GM12878 (cell line): ENCODE results near the gene DCDC2C. TPM values are rescaled to one million over a fixed set of nuclear protein-coding genes. Genes with fewer than 3 reads are reported as not detected.

Experiments
- ATAC-seq: fragments of 200-7000 bp; cut with Tn5 transposase; 3 replicates; pipeline ENCODE4 v1.9.1; 2020; ENCODE audit warnings: mild to moderate bottlenecking, moderate library complexity
- BruUV-seq: library from RNA; stranded (reverse); fragments of 400-500 nt; replicated peaks from 2 replicates; lab custom pipeline; 2021; lab: Mats Ljungman, UMichigan
- CTCF ChIA-PET: fragments of 300-600 bp; sonication (Branson Sonifier 250); formaldehyde crosslinking; extraction: SDS; loops from one replicate; lab custom pipeline; 2021; ENCODE audit warnings: inconsistent platforms; lab: Yijun Ruan, JAX
- POLR2A ChIA-PET: fragments of 350-600 bp; formaldehyde crosslinking; extraction: SDS; loops from one replicate; lab custom pipeline; 2021; ENCODE audit warnings: inconsistent platforms; lab: Charles Lee
- RAD21 ChIA-PET: fragments of 300-600 bp; sonication (Branson Sonifier 250); formaldehyde crosslinking; loops from one replicate; lab custom pipeline; 2023; ENCODE audit warnings: antibody characterized with exemption; ENCODE audit not compliant: unreplicated experiment; lab: Charles Lee
- SMC1A ChIA-PET: fragments of 300-600 bp; sonication (Branson Sonifier 250); formaldehyde crosslinking; loops from one replicate; lab custom pipeline; 2023; ENCODE audit not compliant: unreplicated experiment, uncharacterized antibody; lab: Charles Lee
- DNase-seq: peaks from one replicate; pipeline ENCODE4 v3.0.0-alpha.2; 2011; ENCODE audit warnings: low read depth, low spot score
- FAIRE-seq: peaks from 3 replicates; lab custom pipeline; 2011; peaks lifted over from hg19 to GRCh38; lab: Jason Lieb, UNC
- H2AFZ ChIP-seq: 2 replicates; pipeline ENCODE4 v1.6.0; 2011; ENCODE audit warnings: low read depth, low read length, control low read depth; ENCODE audit not compliant: control insufficient read depth
- H3K27ac ChIP-seq: 2 replicates; pipeline ENCODE4 v1.5.1; 2011; ENCODE audit warnings: control low read depth; ENCODE audit not compliant: control insufficient read depth, insufficient read depth
- H3K27me3 ChIP-seq, 2 experiments: replicated peaks in 1 of 2; 2 replicates each; pipeline versions ENCODE4 v1.6.0 to v1.6.1; 2011; ENCODE audit warnings: low read length in 1 of 2; ENCODE audit not compliant: control insufficient read depth in 2 of 2, insufficient read depth in 2 of 2
- H3K36me3 ChIP-seq, 2 experiments: 2 replicates each; pipeline ENCODE4 v1.5.1; 2011; ENCODE audit warnings: low read length in 1 of 2; ENCODE audit not compliant: control insufficient read depth in 2 of 2, insufficient read depth in 2 of 2
- H3K4me1 ChIP-seq: 2 replicates; pipeline ENCODE4 v1.6.1; 2011; ENCODE audit warnings: mild to moderate bottlenecking, low read length, moderate library complexity, mixed read lengths; ENCODE audit not compliant: control insufficient read depth, insufficient read depth
- H3K4me2 ChIP-seq: 2 replicates; pipeline ENCODE4 v1.6.0; 2011; ENCODE audit warnings: control low read depth; ENCODE audit not compliant: control insufficient read depth, insufficient read depth
- H3K4me3 ChIP-seq: fragments of 200-600 bp; sonication (generic); 2 replicates; pipeline ENCODE4 v1.5.1; 2016
- H3K79me2 ChIP-seq: 2 replicates; pipeline ENCODE4 v1.6.0; 2011; ENCODE audit warnings: low read length; ENCODE audit not compliant: control insufficient read depth, insufficient read depth
- H3K9ac ChIP-seq: 2 replicates; pipeline ENCODE4 v1.8.0; 2011; ENCODE audit warnings: low read length, control low read depth, mixed read lengths; ENCODE audit not compliant: control insufficient read depth, insufficient read depth
- H3K9me3 ChIP-seq: replicated peaks from 3 replicates; pipeline ENCODE4 v1.5.1; 2011; ENCODE audit warnings: mild to moderate bottlenecking, low read length; ENCODE audit not compliant: control insufficient read depth, insufficient read depth
- H4K20me1 ChIP-seq: 2 replicates; pipeline ENCODE4 v1.6.0; 2011; ENCODE audit not compliant: control insufficient read depth, insufficient read depth
- CREB1 ChIP-seq: IDR thresholded peaks from 2 replicates; pipeline ENCODE4 v1.6.1; 2012; ENCODE audit warnings: low read depth, mild to moderate bottlenecking, inconsistent platforms
- DPF2 ChIP-seq: fragments of 450-650 bp; IDR thresholded peaks from 2 replicates; pipeline ENCODE4 v1.6.1; 2017; ENCODE audit warnings: mild to moderate bottlenecking
- MXI1 ChIP-seq: fragments of 150-350 bp; IDR thresholded peaks from 2 replicates; pipeline ENCODE4 v1.6.1; 2011; ENCODE audit warnings: low read depth, mild to moderate bottlenecking, inconsistent platforms, low read length, improper control_type of control experiment
- POU2F2 ChIP-seq: IDR thresholded peaks from 3 replicates; pipeline ENCODE4 v1.6.1; 2011; ENCODE audit warnings: low read depth, mild to moderate bottlenecking, low read length, borderline replicate concordance
- SRF ChIP-seq, 2 experiments: IDR thresholded peaks; 2 replicates each; pipeline ENCODE4 v1.6.1; 2011; ENCODE audit warnings: low read depth in 2 of 2, low read length in 2 of 2, mild to moderate bottlenecking in 1 of 2, moderate library complexity in 1 of 2
- WRNIP1 ChIP-seq: IDR thresholded peaks from 2 replicates; pipeline ENCODE4 v1.6.1; 2011; ENCODE audit warnings: low read depth, low read length, improper control_type of control experiment, borderline replicate concordance
- ZSCAN29 ChIP-seq: fragments of 450-650 bp; IDR thresholded peaks from 2 replicates; pipeline ENCODE4 v1.6.1; 2017; ENCODE audit warnings: mild to moderate bottlenecking, moderate library complexity
- WGBS: methylation state at CpG from one replicate; pipeline ENCODE4 v1.1.6; 2016; ENCODE audit warnings: low lambda C conversion rate; ENCODE audit not compliant: insufficient replicate concordance, insufficient coverage; ENCODE audit errors: missing lambda C conversion rate; 5-methylcytosine and 5-hydroxymethylcytosine counted together
- in situ Hi-C: fragments of 300-500 bp; cut with MboI; formaldehyde crosslinking; loops from 9 replicates; pipeline ENCODE4 v1.14.3; 2018; ENCODE audit warnings: mixed read lengths
- intact Hi-C: fragments of 100-400 bp; cut with micrococcal nuclease; formaldehyde crosslinking; loops from one replicate; pipeline ENCODE4 v1.14.2; 2022; ENCODE audit not compliant: unreplicated experiment
- polyA plus RNA-seq, 11 experiments: library from polyadenylated mRNA; depleted of rRNA in 4 of 11; unstranded in 6 of 11; stranded (reverse) in 5 of 11; fragments of >200 nt; fragmentation: Nextera tagmentation in 4 of 11; fragmentation: Illumina TruSeq in 1 of 11; extraction: Ambion mirVana in 4 of 11; extraction: Trizol in 1 of 11; gene quantifications; 1 replicate in 1 of 11; 2 replicates in 10 of 11; pipeline versions ENCODE4 v1.2.1 to v1.2.3, GENCODE V29; 2011 to 2016; ENCODE audit warnings: inconsistent platforms in 2 of 11, missing spikeins in 2 of 11, low read depth in 1 of 11
- total RNA-seq, 4 experiments: library from RNA; depleted of rRNA in 3 of 4; stranded (reverse); fragments of >200 nt in 3 of 4; fragmentation: Illumina TruSeq in 1 of 4; extraction: Trizol in 1 of 4; gene quantifications; 2 replicates each; pipeline versions ENCODE4 v1.2.1 to v1.2.3, GENCODE V29; 2013 to 2021
- TF ChIP-seq, protein P1 (sequence below): fragments of 450-650 bp; IDR thresholded peaks from 2 replicates; pipeline ENCODE4 v1.6.1; 2016; ENCODE audit warnings: mild to moderate bottlenecking, moderate library complexity, borderline replicate concordance

DCDC2C gene
- total and polyA plus RNA-seq, 10 of the 15 experiments (the other 5 are each of a cell fraction or from before 2014, with no cell fraction given): not detected

DNA sequence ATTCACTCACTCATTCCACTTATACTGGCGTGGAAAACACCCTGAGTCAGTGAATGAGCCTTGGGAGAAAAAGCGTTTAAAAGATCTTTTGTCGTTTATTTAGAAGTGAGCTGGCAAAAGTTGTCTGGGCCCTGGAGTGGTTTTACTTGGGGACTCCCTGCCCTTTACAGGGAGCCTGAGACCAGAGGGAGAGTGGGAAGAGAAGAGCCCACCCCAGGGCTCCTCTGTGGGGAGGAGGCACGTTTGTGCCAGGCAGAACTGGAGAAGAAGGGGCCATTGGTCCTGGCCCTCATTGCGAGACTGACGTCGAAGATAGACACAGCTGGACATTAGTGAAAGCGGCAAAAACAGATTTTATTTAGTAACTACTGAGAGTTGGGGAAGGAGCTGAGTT, 25.7 kb downstream of the DCDC2C start:
- FAIRE-seq: no peak
- no peak overlapping the region for H3K9ac ChIP-seq
- H3K4me3 ChIP-seq: no peak overlapping the region
- TF ChIP-seq POU2F2 (no peak), WRNIP1 (no peak), MXI1 (no peak)
- in situ Hi-C loops: no loop called here
- ATAC-seq: no peak
- no TSS peak for BruUV-seq
- H3K27me3 ChIP-seq: no peaks in the 10 kb centered on the region; a peak in 2 of 4 replicates
- no peaks in the 10 kb centered on the region for H3K4me1 ChIP-seq
- ChIA-PET SMC1A (interaction anchor here (0.6 to 2.4 kb wide), 3 partner anchors 52 to 80 kb away, joined by 4 to 10 read pairs (median 6); no protein-coding TSS in a partner anchor), RAD21 (interaction anchor here (2.4 kb wide), 1 partner anchor 52 kb away, joined by 15 read pairs; no protein-coding TSS in a partner anchor), POLR2A (no interaction called here), CTCF (interaction anchor here (0.9 to 4.5 kb wide), 10 partner anchors 12 to 101 kb away, joined by 3 to 51 read pairs (median 5); no protein-coding TSS in a partner anchor)
- H3K27ac ChIP-seq: no peak overlapping the region
- H3K36me3 ChIP-seq: no peaks in the 10 kb centered on the region
- H2AFZ ChIP-seq: no peak overlapping the region
- intact Hi-C loops: no loop called here
- no peaks in the 10 kb centered on the region for H4K20me1 ChIP-seq
- H3K4me2 ChIP-seq: no peak overlapping the region
- 38% methylated on average over 8 of the region's 8 CpGs for WGBS
- H3K9me3 ChIP-seq: no peaks in the 10 kb centered on the region
- no peak for DNase-seq
- H3K79me2 ChIP-seq: no peaks in the 10 kb centered on the region

DNA sequence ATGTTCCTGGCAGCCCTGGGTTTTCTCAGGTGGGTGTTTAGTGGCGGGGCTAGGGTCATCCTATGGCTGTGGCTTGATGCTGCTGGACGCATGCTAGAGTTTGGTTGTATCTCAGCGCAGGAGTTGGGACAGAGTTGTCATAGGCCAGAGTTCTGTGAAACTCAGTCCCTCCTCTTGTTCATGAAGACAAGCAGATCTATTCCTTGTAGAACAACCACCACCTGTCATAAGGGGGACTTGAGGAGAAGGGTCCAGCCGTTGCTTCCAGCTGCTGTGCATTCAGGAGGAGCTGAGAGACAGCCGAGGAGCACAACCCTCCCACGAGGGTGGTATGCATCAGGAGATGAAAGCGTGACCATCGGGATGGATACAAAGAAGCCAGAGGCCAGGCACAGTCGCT, 26.4 kb downstream of the DCDC2C start:
- no peak overlapping the region for H3K9ac ChIP-seq
- ChIA-PET SMC1A (interaction anchor here (1.9 kb wide), 1 partner anchor 51 kb away, joined by 4 read pairs; no protein-coding TSS in a partner anchor), CTCF (interaction anchor here (0.9 to 4.5 kb wide), 5 partner anchors 11 to 99 kb away, joined by 3 to 51 read pairs (median 12); no protein-coding TSS in a partner anchor), POLR2A (no interaction called here), RAD21 (interaction anchor here (2.4 kb wide), 1 partner anchor 51 kb away, joined by 15 read pairs; no protein-coding TSS in a partner anchor)
- no TSS peak for BruUV-seq
- no peak overlapping the region for H2AFZ ChIP-seq
- no peak for ATAC-seq
- WGBS: 23% methylated on average over 9 of the region's 9 CpGs
- H3K4me3 ChIP-seq: no peak overlapping the region
- no peak for FAIRE-seq
- H3K36me3 ChIP-seq: no peaks in the 10 kb centered on the region
- in situ Hi-C loops (no loop called here), intact Hi-C loops (no loop called here)
- H3K27me3 ChIP-seq: no peaks in the 10 kb centered on the region; a peak in 2 of 4 replicates
- no peaks in the 10 kb centered on the region for H3K79me2 ChIP-seq
- no peaks in the 10 kb centered on the region for H3K9me3 ChIP-seq
- H3K27ac ChIP-seq: no peak overlapping the region
- H4K20me1 ChIP-seq: no peaks in the 10 kb centered on the region
- H3K4me2 ChIP-seq: no peak overlapping the region
- no peak for DNase-seq
- H3K4me1 ChIP-seq: no peaks in the 10 kb centered on the region
- TF ChIP-seq SRF (IDR thresholded peaks at IDR 0.05; ENCODE audit: low read depth in 2 of 2, low read length in 2 of 2): no peak
- TF ChIP-seq DPF2: no peak
- no peak for TF ChIP-seq CREB1
- TF ChIP-seq, protein P1, sequence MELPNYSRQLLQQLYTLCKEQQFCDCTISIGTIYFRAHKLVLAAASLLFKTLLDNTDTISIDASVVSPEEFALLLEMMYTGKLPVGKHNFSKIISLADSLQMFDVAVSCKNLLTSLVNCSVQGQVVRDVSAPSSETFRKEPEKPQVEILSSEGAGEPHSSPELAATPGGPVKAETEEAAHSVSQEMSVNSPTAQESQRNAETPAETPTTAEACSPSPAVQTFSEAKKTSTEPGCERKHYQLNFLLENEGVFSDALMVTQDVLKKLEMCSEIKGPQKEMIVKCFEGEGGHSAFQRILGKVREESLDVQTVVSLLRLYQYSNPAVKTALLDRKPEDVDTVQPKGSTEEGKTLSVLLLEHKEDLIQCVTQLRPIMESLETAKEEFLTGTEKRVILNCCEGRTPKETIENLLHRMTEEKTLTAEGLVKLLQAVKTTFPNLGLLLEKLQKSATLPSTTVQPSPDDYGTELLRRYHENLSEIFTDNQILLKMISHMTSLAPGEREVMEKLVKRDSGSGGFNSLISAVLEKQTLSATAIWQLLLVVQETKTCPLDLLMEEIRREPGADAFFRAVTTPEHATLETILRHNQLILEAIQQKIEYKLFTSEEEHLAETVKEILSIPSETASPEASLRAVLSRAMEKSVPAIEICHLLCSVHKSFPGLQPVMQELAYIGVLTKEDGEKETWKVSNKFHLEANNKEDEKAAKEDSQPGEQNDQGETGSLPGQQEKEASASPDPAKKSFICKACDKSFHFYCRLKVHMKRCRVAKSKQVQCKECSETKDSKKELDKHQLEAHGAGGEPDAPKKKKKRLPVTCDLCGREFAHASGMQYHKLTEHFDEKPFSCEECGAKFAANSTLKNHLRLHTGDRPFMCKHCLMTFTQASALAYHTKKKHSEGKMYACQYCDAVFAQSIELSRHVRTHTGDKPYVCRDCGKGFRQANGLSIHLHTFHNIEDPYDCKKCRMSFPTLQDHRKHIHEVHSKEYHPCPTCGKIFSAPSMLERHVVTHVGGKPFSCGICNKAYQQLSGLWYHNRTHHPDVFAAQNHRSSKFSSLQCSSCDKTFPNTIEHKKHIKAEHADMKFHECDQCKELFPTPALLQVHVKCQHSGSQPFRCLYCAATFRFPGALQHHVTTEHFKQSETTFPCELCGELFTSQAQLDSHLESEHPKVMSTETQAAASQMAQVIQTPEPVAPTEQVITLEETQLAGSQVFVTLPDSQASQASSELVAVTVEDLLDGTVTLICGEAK: no peak
- no peak for TF ChIP-seq ZSCAN29
